ENCODE data around the gene CACNA1D.

CACNA1D gene

GRCh38 chr3:53721187-53722119, 227.0 kb downstream of the CACNA1D start:
- TF ChIP-seq CTCF (IDR thresholded peaks at IDR 0.05; ENCODE audit: low read depth, low read length, missing control alignments): no peak
- H3K4me3 ChIP-seq (replicated peaks; ENCODE audit: low read depth, low read length): no peak overlapping the region
- DNase-seq (ENCODE audit: extremely low read depth, low read depth): no peak

GRCh38 chr3:53724566-53724965, 230.2 kb downstream of the CACNA1D start:
- no peak for TF ChIP-seq CTCF (IDR thresholded peaks at IDR 0.05; ENCODE audit: low read depth, low read length, missing control alignments)
- DNase-seq (ENCODE audit: extremely low read depth, low read depth): no peak
- H3K4me3 ChIP-seq (replicated peaks; ENCODE audit: low read depth, low read length): no peak overlapping the region

GRCh38 chr3:53725387-53725995, 231.1 kb downstream of the CACNA1D start:
- DNase-seq (ENCODE audit: extremely low read depth, low read depth): no peak
- no peak for TF ChIP-seq CTCF (IDR thresholded peaks at IDR 0.05; ENCODE audit: low read depth, low read length, missing control alignments)
- H3K4me3 ChIP-seq (replicated peaks; ENCODE audit: low read depth, low read length): no peak overlapping the region

- no peak for DNase-seq (ENCODE audit: extremely low read depth, low read depth)
- H3K4me3 ChIP-seq (replicated peaks; ENCODE audit: low read depth, low read length): no peak overlapping the region
- no peak for TF ChIP-seq CTCF (IDR thresholded peaks at IDR 0.05; ENCODE audit: low read depth, low read length, missing control alignments)
Measured at GRCh38 chr3:53726643-53727042, 232.2 kb downstream of the CACNA1D start.

GRCh38 chr3:53728606-53729005, 234.2 kb downstream of the CACNA1D start:
- no peak overlapping the region for H3K4me3 ChIP-seq (replicated peaks; ENCODE audit: low read depth, low read length)
- DNase-seq (ENCODE audit: extremely low read depth, low read depth): no peak
- TF ChIP-seq CTCF (IDR thresholded peaks at IDR 0.05; ENCODE audit: low read depth, low read length, missing control alignments): no peak

GRCh38 chr3:53729159-53729558, 234.7 kb downstream of the CACNA1D start:
- H3K4me3 ChIP-seq (replicated peaks; ENCODE audit: low read depth, low read length): no peak overlapping the region
- no peak for DNase-seq (ENCODE audit: extremely low read depth, low read depth)
- no peak for TF ChIP-seq CTCF (IDR thresholded peaks at IDR 0.05; ENCODE audit: low read depth, low read length, missing control alignments)
